Fibroblast of villous mesenchyme (primary cell): ENCODE data around the gene OR10A5. TPM values are rescaled to one million over a fixed set of nuclear protein-coding genes. Genes with fewer than 3 reads are reported as not detected.

Experiments used
- DNase-seq: peaks from one replicate; pipeline ENCODE4 v3.0.0-alpha.2; 2010; ENCODE audit warnings: low read depth
- H3K4me3 ChIP-seq: 2 replicates; pipeline ENCODE4 v1.5.1; 2011; ENCODE audit warnings: low read depth, mild to moderate bottlenecking, low read length
- total RNA-seq: library from RNA; depleted of rRNA; stranded (reverse); fragments of >200 nt; gene quantifications from 2 replicates; pipeline ENCODE4 v1.2.3, GENCODE V29; 2012
- TF ChIP-seq, protein P1 (sequence below): IDR thresholded peaks from 2 replicates; pipeline ENCODE4 v1.5.1; 2012; ENCODE audit warnings: low read depth, mild to moderate bottlenecking, low read length; ENCODE audit not compliant: insufficient read depth

The OR10A5 gene
- total RNA-seq, 1 donor: not detected

- TF ChIP-seq, protein P1, sequence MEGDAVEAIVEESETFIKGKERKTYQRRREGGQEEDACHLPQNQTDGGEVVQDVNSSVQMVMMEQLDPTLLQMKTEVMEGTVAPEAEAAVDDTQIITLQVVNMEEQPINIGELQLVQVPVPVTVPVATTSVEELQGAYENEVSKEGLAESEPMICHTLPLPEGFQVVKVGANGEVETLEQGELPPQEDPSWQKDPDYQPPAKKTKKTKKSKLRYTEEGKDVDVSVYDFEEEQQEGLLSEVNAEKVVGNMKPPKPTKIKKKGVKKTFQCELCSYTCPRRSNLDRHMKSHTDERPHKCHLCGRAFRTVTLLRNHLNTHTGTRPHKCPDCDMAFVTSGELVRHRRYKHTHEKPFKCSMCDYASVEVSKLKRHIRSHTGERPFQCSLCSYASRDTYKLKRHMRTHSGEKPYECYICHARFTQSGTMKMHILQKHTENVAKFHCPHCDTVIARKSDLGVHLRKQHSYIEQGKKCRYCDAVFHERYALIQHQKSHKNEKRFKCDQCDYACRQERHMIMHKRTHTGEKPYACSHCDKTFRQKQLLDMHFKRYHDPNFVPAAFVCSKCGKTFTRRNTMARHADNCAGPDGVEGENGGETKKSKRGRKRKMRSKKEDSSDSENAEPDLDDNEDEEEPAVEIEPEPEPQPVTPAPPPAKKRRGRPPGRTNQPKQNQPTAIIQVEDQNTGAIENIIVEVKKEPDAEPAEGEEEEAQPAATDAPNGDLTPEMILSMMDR: no peak
Measured at GRCh38 chr11:6824136-6824823, 21.2 kb upstream of the OR10A5 start.

GRCh38 chr11:6825231-6825744, 20.2 kb upstream of the OR10A5 start:
- no peak for DNase-seq
- TF ChIP-seq, protein P1: no peak

More at GRCh38 chr11:6824136-6824823, 21.2 kb upstream of the OR10A5 start:
- no peak for DNase-seq
- H3K4me3 ChIP-seq: no peak overlapping the region

DNA sequence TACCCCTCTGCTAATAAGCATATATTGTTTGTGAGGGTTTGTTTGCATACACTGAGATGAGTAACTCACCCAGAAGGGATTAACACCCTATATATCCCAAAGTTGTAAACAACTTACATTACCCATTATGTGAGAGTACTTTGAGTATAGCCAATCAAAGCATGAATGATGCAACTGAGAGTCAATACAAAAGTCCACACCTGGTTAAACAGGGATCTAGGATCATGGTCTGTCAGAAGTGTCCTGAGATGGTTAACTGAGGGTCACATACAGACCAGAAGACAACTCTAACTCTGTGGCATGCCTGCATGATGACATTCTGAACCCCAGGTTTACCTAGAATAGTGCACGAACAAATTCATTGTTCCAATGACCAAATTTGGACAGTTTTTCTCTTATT, 17.4 kb upstream of the OR10A5 start:
- TF ChIP-seq, protein P1: no peak
- no peak for DNase-seq

More at GRCh38 chr11:6825231-6825744, 20.2 kb upstream of the OR10A5 start:
- H3K4me3 ChIP-seq: no peak overlapping the region

GRCh38 chr11:6833356-6833755, 12.1 kb upstream of the OR10A5 start:
- H3K4me3 ChIP-seq: no peak overlapping the region
- DNase-seq: no peak
- TF ChIP-seq, protein P1: no peak

More for the DNA sequence above, 17.4 kb upstream of the OR10A5 start:
- no peak overlapping the region for H3K4me3 ChIP-seq

- H3K4me3 ChIP-seq: no peak overlapping the region
- DNase-seq: no peak
- TF ChIP-seq, protein P1: no peak
Measured at GRCh38 chr11:6834021-6834420, 11.5 kb upstream of the OR10A5 start.

DNA sequence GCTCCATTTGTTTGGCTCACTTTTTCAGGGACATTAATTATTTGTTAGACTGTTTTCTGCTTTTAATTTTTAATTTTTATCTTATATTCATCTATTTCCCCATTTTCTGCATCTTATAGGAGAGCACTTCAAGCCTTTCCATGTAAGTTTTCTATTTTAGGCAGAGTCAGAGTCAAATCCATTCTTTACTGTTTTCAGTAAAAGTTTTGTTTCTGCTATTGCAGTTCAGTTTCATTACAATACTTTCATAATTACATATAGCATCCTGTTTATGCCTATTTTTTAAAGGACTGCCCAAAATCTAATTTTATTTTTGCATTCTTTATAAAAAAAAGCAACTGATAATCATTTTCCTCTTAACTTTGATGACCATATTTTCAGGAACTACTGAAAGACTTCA, 3.8 kb upstream of the OR10A5 start:
- no peak for DNase-seq

More for the DNA sequence above, 3.8 kb upstream of the OR10A5 start:
- H3K4me3 ChIP-seq: no peak overlapping the region
- TF ChIP-seq, protein P1: no peak
